Loucy (cell line): ENCODE results near the gene SPC24.

Source experiments
- H2AFZ ChIP-seq: fragments of 200-600 bp; sonication (generic); 2 replicates; pipeline ENCODE4 v1.6.0; 2016; ENCODE audit warnings: antibody characterized with exemption, mild to moderate bottlenecking, low read length, moderate library complexity
- H3F3A ChIP-seq: fragments of 200-600 bp; 2 replicates; pipeline ENCODE4 v1.6.0; 2016; ENCODE audit warnings: antibody characterized with exemption, low read depth, mild to moderate bottlenecking
- H3K27me3 ChIP-seq: fragments of 200-600 bp; sonication (generic); 2 replicates; pipeline ENCODE4 v1.6.1; 2014; ENCODE audit warnings: low read length, mild to moderate bottlenecking; ENCODE audit not compliant: insufficient read depth, poor library complexity, severe bottlenecking
- H3K36me3 ChIP-seq: fragments of 200-600 bp; sonication (generic); 2 replicates; pipeline ENCODE4 v1.6.1; 2016; ENCODE audit warnings: low read length; ENCODE audit not compliant: insufficient read depth
- H3K4me1 ChIP-seq: fragments of 200-600 bp; sonication (generic); 2 replicates; pipeline ENCODE4 v1.5.1; 2014; ENCODE audit warnings: low read length, mild to moderate bottlenecking; ENCODE audit not compliant: insufficient read depth, poor library complexity, severe bottlenecking
- H3K4me2 ChIP-seq: fragments of 200-600 bp; sonication (generic); 2 replicates; pipeline ENCODE4 v1.6.0; 2014; ENCODE audit warnings: antibody characterized with exemption, low read length, low read depth, mild to moderate bottlenecking; ENCODE audit not compliant: poor library complexity, severe bottlenecking
- H3K4me3 ChIP-seq: fragments of 200-600 bp; sonication (generic); 2 replicates; pipeline ENCODE4 v1.5.1; 2014; ENCODE audit warnings: low read length, mild to moderate bottlenecking, mixed read lengths; ENCODE audit not compliant: poor library complexity, severe bottlenecking
- H3K79me2 ChIP-seq: fragments of 200-600 bp; sonication (generic); 2 replicates; pipeline ENCODE4 v1.6.1; 2014; ENCODE audit warnings: low read length; ENCODE audit not compliant: insufficient read depth
- H3K9ac ChIP-seq: fragments of 200-600 bp; sonication (generic); 2 replicates; pipeline ENCODE4 v1.6.0; 2014; ENCODE audit warnings: mild to moderate bottlenecking, low read depth, low read length, moderate library complexity; ENCODE audit not compliant: poor library complexity, severe bottlenecking
- H3K9me2 ChIP-seq: fragments of 200-600 bp; sonication (generic); replicated peaks from 2 replicates; pipeline ENCODE4 v1.6.1; 2016; ENCODE audit warnings: low read depth, low read length, mixed read lengths
- H3K9me3 ChIP-seq: fragments of 200-600 bp; sonication (generic); 2 replicates; pipeline ENCODE4 v1.6.1; 2014; ENCODE audit warnings: mild to moderate bottlenecking, antibody characterized with exemption, low read length, low read depth; ENCODE audit not compliant: insufficient read depth
- H4K20me1 ChIP-seq: fragments of 200-600 bp; sonication (generic); 2 replicates; pipeline ENCODE4 v1.6.0; 2014; ENCODE audit warnings: antibody characterized with exemption, low read length, mild to moderate bottlenecking; ENCODE audit not compliant: insufficient read depth, poor library complexity, severe bottlenecking
- EZH2phosphoT487 ChIP-seq: fragments of 200-600 bp; IDR thresholded peaks from 2 replicates; pipeline ENCODE4 v1.6.1; 2018; ENCODE audit warnings: antibody characterized with exemption, mild to moderate bottlenecking, moderate library complexity, borderline replicate concordance
- TF ChIP-seq, protein P1 (sequence below): fragments of 200-600 bp; sonication (generic); conservative IDR thresholded peaks from 2 replicates; pipeline ENCODE4 v1.5.1; 2014; ENCODE audit warnings: mild to moderate bottlenecking, antibody characterized with exemption, low read length

Gene SPC24

DNA sequence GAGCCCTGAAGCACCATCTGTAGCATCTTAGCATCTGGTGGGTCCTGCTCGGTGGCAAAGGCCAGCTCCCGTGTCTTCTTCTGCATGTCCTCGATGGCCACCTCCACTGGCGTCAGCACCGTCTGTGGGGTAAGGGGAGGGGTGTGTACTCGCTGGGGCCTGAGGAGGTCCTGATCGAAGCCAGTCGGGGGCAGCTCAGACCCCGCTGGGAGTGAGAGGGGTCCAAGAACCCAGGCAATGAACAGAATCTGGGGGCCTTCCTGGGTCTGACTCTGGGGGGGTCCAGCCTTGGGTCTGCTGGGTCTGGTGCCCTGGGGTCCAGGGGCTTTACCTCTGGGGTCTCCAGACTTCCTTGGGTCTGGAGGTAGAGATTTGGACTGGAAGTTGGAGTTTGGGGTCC lies 45.3 kb upstream of the SPC24 start:
- Histone ChIP-seq H3K9me3 (no peaks in the 10 kb centered on the region), H3K4me1 (peaks cover 4% of the 10 kb centered on the region), H3K79me2 (no peaks in the 10 kb centered on the region), H3K4me3 (no peak overlapping the region), H3K9ac (no peak overlapping the region), H3K9me2 (no peaks in the 10 kb centered on the region), H3F3A (no peaks in the 10 kb centered on the region), H3K27me3 (no peaks in the 10 kb centered on the region), H3K4me2 (no peak overlapping the region), H4K20me1 (no peaks in the 10 kb centered on the region), H2AFZ (no peak overlapping the region), H3K36me3 (no peaks in the 10 kb centered on the region)
- no peak for TF ChIP-seq EZH2phosphoT487
- TF ChIP-seq, protein P1, sequence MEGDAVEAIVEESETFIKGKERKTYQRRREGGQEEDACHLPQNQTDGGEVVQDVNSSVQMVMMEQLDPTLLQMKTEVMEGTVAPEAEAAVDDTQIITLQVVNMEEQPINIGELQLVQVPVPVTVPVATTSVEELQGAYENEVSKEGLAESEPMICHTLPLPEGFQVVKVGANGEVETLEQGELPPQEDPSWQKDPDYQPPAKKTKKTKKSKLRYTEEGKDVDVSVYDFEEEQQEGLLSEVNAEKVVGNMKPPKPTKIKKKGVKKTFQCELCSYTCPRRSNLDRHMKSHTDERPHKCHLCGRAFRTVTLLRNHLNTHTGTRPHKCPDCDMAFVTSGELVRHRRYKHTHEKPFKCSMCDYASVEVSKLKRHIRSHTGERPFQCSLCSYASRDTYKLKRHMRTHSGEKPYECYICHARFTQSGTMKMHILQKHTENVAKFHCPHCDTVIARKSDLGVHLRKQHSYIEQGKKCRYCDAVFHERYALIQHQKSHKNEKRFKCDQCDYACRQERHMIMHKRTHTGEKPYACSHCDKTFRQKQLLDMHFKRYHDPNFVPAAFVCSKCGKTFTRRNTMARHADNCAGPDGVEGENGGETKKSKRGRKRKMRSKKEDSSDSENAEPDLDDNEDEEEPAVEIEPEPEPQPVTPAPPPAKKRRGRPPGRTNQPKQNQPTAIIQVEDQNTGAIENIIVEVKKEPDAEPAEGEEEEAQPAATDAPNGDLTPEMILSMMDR = no peak

DNA sequence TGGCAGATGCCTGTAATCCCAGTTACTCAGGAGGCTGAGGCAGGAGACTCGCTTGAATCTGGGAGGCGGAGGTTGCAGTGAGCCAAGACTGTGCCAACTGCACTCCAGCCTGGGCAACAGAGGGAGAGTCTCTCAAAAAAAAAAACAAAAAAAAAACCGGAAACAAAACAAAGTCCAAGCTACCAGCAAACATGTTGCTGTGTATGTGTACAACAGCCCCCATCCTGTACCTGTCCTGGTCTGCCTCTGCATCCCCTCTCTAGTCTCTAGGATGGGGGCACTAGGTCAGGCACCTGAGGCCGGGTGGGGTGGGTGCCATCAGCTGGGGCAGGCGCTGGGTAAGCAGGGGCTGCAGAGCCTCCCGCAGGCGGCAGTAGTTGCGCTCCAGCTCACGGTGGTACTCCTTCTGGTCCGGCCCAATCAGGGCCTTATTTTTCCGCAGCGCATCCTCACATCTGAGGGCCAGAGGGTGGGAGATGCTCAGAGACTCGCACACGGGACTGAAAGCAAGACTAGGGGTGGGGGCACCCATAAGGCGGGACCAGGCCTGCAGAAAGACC lies 44.5 kb upstream of the SPC24 start:
- Histone ChIP-seq H3K4me1 (peaks cover 4% of the 10 kb centered on the region), H3F3A (no peaks in the 10 kb centered on the region), H3K9ac (no peak overlapping the region), H3K27me3 (no peaks in the 10 kb centered on the region), H3K9me2 (no peaks in the 10 kb centered on the region), H3K79me2 (no peaks in the 10 kb centered on the region), H3K36me3 (no peaks in the 10 kb centered on the region), H3K9me3 (no peaks in the 10 kb centered on the region), H3K4me3 (no peak overlapping the region), H4K20me1 (no peaks in the 10 kb centered on the region), H3K4me2 (no peak overlapping the region), H2AFZ (no peak overlapping the region)
- no peak for TF ChIP-seq EZH2phosphoT487
- TF ChIP-seq, protein P1 = no peak

DNA sequence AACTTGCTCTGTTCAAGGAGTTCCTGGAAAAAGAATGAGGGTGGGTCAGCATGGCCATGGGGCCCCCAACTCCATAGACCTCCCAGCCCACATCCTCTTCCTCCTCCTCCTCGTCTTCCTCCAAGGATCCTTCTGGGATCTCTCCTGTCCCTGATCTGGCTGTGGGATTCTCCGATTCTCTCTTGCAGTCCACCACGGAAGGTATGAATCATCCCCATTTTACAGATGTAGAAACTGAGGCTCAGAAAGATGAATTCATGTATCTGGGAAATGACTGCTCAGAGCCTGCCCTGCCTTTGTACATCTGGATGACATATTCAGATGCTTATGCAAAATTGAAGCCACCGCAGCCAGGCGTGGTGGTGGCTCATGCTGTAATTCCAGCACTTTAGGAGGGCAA lies 43.9 kb upstream of the SPC24 start:
- no peak for TF ChIP-seq EZH2phosphoT487
- TF ChIP-seq, protein P1 = no peak
- Histone ChIP-seq H3K36me3 (no peaks in the 10 kb centered on the region), H3K79me2 (no peaks in the 10 kb centered on the region), H3F3A (no peaks in the 10 kb centered on the region), H3K9me2 (no peaks in the 10 kb centered on the region), H3K4me3 (no peak overlapping the region), H4K20me1 (no peaks in the 10 kb centered on the region), H2AFZ (no peak overlapping the region), H3K9ac (no peak overlapping the region), H3K4me2 (no peak overlapping the region), H3K9me3 (no peaks in the 10 kb centered on the region), H3K27me3 (no peaks in the 10 kb centered on the region), H3K4me1 (peaks cover 4% of the 10 kb centered on the region)
